Urothelium cell line (cell line): ENCODE data around the gene EFCAB6.

Source experiments
- DNase-seq: peaks from one replicate; pipeline ENCODE4 v3.0.0; 2011; ENCODE audit warnings: low spot score, mixed read lengths
- FAIRE-seq: peaks from 2 replicates; lab custom pipeline; 2011; peaks lifted over from hg19 to GRCh38; lab: Jason Lieb, UNC

The EFCAB6 gene

GRCh38 chr22:43848366-43849171 is 36.5 kb upstream of the EFCAB6 start:
- no peak for FAIRE-seq
- DNase-seq, result peak; percentile 38

GRCh38 chr22:43847376-43848289 is 35.5 kb upstream of the EFCAB6 start:
- FAIRE-seq (no peak), DNase-seq (no peak)

GRCh38 chr22:43846966-43847365 is 34.9 kb upstream of the EFCAB6 start:
- FAIRE-seq, result no peak
- no peak for DNase-seq

GRCh38 chr22:43845981-43846380 is 33.9 kb upstream of the EFCAB6 start:
- FAIRE-seq, result no peak

GRCh38 chr22:43844560-43845545 is 32.7 kb upstream of the EFCAB6 start:
- no peak for FAIRE-seq
- DNase-seq, result no peak

More at GRCh38 chr22:43845981-43846380, 33.9 kb upstream of the EFCAB6 start:
- no peak for DNase-seq

GRCh38 chr22:43843783-43844530 is 31.9 kb upstream of the EFCAB6 start:
- no peak for FAIRE-seq
- no peak for DNase-seq

- DNase-seq, result no peak
- FAIRE-seq, result no peak
These were observed 29.6 kb upstream of the EFCAB6 start for GRCh38 chr22:43841742-43842141.

- no peak for DNase-seq
- FAIRE-seq, result no peak
These were observed 28.7 kb upstream of the EFCAB6 start for GRCh38 chr22:43840851-43841250.

GRCh38 chr22:43840431-43840830 is 28.3 kb upstream of the EFCAB6 start:
- FAIRE-seq (no peak), DNase-seq (no peak)

- DNase-seq (no peak), FAIRE-seq (no peak)
These were observed 27.7 kb upstream of the EFCAB6 start for GRCh38 chr22:43839781-43840180.

- DNase-seq, result no peak
These were observed 26.6 kb upstream of the EFCAB6 start for GRCh38 chr22:43838571-43839307.

GRCh38 chr22:43838161-43838560 is 26.1 kb upstream of the EFCAB6 start:
- FAIRE-seq, result no peak
- DNase-seq, result no peak

More at GRCh38 chr22:43838571-43839307, 26.6 kb upstream of the EFCAB6 start:
- no peak for FAIRE-seq

GRCh38 chr22:43837666-43838065 is 25.6 kb upstream of the EFCAB6 start:
- no peak for FAIRE-seq
- no peak for DNase-seq

- FAIRE-seq (no peak), DNase-seq (no peak)
These were observed 23.6 kb upstream of the EFCAB6 start for GRCh38 chr22:43835736-43836135.

- no peak for FAIRE-seq
- no peak for DNase-seq
These were observed 23.1 kb upstream of the EFCAB6 start for GRCh38 chr22:43835166-43835565.

GRCh38 chr22:43833286-43834240 is 21.5 kb upstream of the EFCAB6 start:
- no peak for FAIRE-seq
- no peak for DNase-seq

- no peak for FAIRE-seq
- no peak for DNase-seq
These were observed 20.5 kb upstream of the EFCAB6 start for GRCh38 chr22:43832393-43833265.
